ENCODE data around the gene HTRA3.

The HTRA3 gene

GRCh38 chr4:8282742-8283141 lies 13.2 kb downstream of the HTRA3 start:
- DNase-seq, result no peak

- no peak for DNase-seq
Observed at GRCh38 chr4:8283161-8283560, 13.6 kb downstream of the HTRA3 start.

GRCh38 chr4:8283631-8284121 lies 14.1 kb downstream of the HTRA3 start:
- no peak for DNase-seq

- no peak for DNase-seq
Observed at GRCh38 chr4:8284391-8284790, 14.8 kb downstream of the HTRA3 start.

- DNase-seq, result no peak
Observed at GRCh38 chr4:8285143-8285975, 15.8 kb downstream of the HTRA3 start.

GRCh38 chr4:8285976-8286718 lies 16.6 kb downstream of the HTRA3 start:
- DNase-seq, result no peak

- no peak for DNase-seq
Observed at GRCh38 chr4:8286719-8287342, 17.3 kb downstream of the HTRA3 start.

GRCh38 chr4:8287343-8288280 lies 18.1 kb downstream of the HTRA3 start:
- no peak for DNase-seq

GRCh38 chr4:8289151-8289750 lies 19.7 kb downstream of the HTRA3 start:
- no peak for DNase-seq

GRCh38 chr4:8289956-8290700 lies 20.6 kb downstream of the HTRA3 start:
- DNase-seq, result no peak

GRCh38 chr4:8290701-8290970 lies 21.1 kb downstream of the HTRA3 start:
- no peak for DNase-seq

GRCh38 chr4:8291036-8291682 lies 21.6 kb downstream of the HTRA3 start:
- DNase-seq, result no peak

- DNase-seq, result no peak
Observed at GRCh38 chr4:8291701-8292477, 22.3 kb downstream of the HTRA3 start.

GRCh38 chr4:8292478-8293107 lies 23.0 kb downstream of the HTRA3 start:
- no peak for DNase-seq

- no peak for DNase-seq
Observed at GRCh38 chr4:8293131-8293975, 23.8 kb downstream of the HTRA3 start.

- DNase-seq, result no peak
Observed at GRCh38 chr4:8294036-8294435, 24.5 kb downstream of the HTRA3 start.

- no peak for DNase-seq
Observed at GRCh38 chr4:8294775-8295174, 25.2 kb downstream of the HTRA3 start.

GRCh38 chr4:8295471-8295870 lies 25.9 kb downstream of the HTRA3 start:
- DNase-seq, result no peak

- no peak for DNase-seq
Observed at GRCh38 chr4:8296491-8296890, 26.9 kb downstream of the HTRA3 start.

Measured in NCI-H1436 (cell line).